NCI-H2081 (cell line): ENCODE measurements around the gene ZNF775.

Experiments used
- DNase-seq, 2 experiments: peaks; one replicate each; lab custom pipeline; 2025; lab: John Stamatoyannopoulos, UW

ZNF775 gene

DNA sequence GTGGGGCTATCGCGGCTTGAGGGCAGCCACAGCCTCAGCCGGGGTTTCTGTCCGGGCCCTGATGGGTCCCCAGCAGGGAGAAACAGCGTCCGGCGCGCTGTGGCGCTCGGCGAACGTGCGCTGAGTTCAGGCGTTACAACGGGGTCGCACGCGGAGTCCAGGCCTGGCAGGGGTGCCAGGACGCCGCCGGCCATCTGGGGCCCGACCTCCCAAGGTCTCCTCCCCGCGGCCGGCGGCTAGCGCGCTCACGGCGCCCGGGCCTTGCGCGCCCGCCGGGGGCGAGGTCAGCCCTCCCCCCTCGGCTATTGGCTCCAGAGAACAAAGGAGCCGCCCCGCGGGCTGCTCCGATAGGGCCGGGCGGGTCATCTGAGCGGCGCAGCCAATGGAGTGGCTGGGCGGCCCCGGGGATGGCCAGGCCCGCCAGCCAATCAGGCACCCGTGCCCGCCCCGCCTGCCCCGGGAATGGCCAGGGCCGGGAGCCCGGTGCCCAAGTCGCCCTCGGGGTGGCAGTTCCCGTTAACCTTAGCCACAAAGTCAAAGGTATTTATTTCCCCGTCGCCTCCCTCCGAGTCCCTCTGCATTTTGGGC lies at the start of gene ZNF775:
Gene ZNF775 (plus strand): TSS at position 478 of the 588 bp plus-strand sequence. CDS start 9,141 bp downstream, outside the sequence.
- DNase-seq = peak; percentile 94 to 98

DNA sequence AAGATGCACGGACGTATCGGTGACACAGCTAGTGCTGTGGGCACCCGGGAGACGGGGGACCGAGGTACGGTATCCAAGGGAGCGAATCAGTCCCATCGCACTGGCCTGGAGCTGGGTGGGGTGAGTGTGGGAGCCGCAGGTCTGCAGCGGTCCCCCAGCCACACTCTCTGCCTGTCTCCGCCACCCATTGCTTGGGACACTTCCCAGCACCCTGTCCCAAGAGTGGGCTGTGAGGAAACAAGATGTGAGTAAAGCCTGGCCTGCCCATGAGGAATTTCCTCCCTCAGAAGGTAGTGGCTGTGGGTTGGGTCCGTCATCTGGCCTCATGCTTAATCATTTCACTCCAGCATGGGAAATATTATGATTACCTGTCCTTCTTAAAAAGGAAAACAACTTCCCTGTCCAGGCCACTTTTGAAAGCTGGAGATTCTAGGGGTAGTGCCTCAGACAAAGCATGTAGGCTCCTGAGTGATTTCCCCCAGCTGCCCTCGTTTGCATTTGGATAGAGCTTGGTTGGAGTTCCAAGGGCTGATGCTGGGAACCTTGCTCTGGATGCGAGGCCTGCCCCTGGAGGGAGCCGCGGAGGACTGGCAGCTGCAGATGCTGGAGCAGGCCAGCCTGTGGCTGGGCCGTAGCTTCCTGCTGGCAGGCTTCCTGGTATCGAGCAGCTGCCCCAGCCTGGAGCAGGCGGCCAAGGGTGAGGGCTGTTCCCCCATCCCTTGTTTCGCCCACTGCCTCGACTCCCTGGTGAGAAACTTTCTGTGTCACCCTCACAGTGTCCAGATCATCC lies 49.6 kb upstream of the ZNF775 start:
- DNase-seq = no peak

DNA sequence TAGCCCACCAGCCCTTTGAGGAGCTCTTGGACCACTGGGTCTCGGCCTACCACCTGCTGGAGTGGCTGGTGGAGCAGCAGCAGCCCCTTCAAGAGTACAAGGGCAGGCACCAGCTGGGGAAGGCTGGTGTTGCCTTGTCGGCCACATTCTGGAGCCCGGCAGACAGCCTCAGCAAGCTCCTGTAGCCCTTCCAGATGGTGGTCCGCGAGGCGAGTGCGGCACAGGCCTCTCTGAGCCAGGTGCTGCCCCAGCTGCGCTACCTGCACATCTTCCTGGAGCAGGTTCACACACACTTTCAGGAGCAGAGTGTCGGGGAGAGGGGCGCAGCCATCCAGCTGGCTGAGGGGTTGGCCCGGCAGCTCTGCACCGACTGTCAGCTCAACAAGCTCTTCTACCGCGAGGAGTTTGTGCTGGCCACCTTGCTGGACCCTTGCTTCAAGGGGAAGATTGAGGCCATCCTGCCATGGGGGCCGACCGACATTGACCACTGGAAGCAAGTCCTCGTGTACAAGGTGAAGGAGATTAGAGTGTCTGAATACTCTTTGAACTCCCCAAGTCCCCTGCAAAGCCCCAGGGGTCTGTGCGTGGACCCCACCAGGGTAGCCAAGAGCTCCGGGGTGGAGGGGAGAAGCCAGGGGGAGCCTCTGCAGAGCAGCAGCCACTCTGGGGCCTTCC lies 48.8 kb upstream of the ZNF775 start:
- DNase-seq = no peak

DNA sequence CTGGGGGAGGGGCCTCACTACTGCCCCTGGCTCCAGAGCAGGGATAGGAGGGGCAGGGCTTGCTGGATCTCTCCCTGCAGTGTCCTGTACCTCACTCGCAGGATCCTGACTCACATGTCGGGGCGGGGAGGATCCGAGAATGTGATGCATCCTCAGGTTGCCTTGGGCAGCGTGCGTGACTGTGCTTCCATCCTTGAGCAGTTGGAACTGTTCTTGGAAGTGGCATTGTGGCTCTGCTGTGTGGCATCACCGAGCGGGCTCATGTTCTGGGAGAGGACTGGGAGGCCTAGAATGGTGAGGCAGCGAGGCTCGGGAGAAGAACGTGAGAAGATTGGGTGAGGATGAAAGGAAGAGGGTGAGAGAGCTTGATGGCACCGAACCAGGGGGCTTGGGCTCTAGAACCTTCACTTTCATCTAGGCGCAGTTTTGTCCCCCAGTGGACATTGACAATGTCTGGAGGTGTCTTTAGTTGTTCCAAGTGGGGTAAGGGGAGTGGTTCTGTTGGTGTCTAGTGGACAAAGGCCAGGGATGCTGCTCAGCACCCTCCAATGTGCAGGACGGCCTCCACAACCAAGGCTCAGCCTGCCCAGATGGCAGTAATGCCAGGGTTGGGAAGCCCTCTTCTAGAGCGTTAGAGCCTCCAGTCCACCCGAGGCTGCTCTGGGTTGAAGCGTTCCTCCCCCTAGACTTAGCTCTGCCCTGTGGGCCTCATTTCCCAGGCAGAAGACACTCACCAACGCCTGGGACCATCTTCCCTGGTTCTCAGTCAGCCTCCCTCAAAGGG lies 46.1 kb upstream of the ZNF775 start:
- no peak for DNase-seq

DNA sequence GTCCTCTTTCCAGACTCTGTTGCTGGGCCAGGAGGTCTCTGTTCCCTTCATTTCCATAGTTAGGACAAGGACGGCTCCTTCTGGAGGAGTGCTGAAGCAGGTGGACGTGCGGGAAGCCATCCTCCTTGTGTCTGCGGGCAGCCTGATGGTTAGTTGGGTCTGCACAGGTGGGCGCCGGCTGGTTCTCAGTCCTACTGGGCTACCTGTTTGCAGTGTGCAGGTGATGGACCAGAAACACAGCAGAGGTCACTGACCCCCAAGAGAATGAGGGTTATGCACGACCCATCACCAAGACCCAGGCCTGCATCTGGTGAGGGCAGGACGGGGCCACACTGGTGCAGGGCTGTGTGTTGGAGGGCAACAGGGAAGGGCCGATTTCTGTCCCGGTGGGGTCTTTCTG lies 45.5 kb upstream of the ZNF775 start:
- DNase-seq = no peak

DNA sequence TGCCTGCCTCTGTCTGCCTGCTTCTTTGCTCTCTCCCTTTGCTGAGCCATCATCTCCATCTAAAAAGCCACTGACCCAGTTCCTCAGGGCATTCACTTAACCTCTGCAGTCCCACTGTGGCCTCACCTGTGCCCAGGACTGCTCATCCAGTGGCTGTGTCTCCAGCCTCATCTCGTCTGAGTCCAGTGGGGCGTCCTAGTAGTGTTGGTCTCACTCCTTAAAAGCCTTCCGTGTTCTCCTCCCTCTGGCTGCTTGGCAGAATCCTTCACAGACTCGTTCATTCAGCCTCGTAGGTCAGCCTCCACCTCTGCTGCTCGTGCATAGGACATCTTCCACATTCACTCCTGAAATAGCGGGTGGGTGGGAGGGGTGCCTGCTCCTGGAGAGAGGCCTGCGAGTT lies 45.0 kb upstream of the ZNF775 start:
- DNase-seq = no peak

DNA sequence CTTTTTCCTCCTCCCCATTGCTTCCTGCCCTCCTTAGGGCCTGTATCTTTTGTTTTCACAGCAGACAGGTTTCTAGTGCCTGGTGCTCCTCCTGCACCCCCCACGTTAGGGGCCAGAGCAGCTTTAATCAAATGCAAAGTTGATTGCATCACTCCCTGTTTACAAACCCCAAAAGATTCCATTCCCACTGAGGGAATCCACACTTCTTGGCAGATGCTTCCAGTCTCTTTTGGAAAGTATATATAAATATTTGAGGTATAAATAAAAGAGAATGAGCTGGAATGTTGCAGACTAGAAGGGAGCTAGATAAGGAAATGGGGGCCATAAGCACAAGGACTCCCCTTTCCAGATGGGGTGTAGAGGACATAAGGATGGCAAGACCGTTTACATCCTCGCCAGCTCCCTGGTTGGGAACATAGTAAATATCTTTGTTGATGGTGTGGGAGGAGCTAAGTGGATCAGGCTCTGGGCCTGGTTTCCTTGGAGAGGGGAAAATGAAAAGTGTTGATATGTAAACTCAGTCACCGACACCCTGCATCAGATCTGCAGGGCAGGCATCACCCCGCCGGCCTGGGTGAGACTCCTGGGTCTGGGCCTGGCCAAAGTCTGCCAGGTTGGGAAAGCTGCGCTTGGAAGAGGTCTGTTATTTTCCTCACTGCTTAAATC lies 43.9 kb upstream of the ZNF775 start:
- no peak for DNase-seq

DNA sequence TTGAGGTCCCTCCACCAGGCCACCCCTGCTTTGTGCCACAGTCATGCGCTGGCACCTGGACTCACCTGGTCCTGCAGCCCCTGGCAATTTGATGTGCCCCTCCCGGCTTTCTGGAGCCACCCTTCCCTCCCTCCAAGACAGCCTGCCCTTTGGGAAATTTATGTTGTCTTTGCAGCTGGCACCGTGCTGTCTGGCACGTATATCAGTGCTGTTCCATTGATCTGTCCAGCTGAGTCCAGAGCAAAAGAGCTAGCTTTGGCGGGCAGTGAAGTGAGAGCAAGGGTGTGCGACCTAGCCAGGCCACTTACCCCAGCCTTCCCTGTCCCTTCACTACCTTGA lies 43.4 kb upstream of the ZNF775 start:
- no peak for DNase-seq

DNA sequence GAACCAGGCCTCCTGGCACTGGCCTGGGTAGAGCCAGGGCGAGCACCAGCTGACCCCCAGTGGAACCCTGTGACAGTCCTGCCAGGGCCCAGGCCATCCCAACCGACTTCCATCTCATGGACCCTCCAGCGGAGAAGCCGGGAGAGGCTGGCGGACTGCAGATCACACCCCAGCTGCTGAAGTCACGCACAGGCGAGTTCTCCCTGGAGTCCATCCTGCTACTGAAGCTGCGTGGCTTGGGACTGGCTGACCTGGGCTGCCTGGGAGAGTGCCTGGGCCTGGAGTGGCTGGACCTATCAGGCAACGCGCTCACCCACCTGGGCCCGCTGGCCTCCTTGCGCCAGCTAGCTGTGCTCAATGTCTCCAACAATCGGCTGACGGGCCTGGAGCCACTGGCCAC lies 42.4 kb upstream of the ZNF775 start:
- DNase-seq = no peak

DNA sequence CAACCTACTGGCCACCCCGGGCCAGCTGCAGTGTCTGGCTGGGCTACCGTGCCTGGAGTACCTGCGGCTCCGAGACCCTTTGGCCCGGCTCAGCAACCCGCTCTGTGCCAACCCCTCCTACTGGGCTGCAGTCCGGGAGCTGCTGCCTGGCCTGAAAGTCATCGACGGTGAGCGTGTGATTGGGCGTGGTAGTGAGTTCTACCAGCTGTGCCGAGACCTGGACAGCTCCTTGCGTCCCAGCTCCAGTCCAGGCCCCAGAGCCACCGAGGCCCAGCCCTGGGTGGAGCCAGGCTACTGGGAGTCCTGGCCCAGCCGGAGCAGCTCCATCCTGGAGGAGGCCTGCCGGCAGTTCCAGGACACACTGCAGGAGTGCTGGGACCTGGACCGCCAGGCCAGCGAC lies 42.0 kb upstream of the ZNF775 start:
- no peak for DNase-seq

DNA sequence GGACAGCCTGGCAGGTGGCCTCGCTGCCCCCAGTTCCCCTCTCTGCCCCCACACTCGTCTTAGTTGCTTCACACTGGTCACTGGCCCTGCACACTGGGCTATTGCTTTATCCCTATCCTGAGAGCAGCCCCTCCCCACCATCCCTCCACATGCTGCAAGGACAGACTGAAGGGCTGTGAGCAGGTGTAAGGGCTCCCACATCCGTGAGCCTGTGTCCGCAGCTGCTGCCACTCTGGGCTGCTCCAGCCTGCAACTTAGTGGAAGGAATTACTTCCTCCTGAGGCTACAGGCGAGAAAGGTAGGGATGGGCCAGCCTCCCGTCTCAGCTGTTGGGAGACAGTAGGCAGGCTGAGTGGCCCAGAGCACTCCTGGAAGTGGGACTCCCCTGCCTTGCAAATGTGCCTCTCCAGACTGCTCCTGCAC lies 41.5 kb upstream of the ZNF775 start:
- no peak for DNase-seq

DNA sequence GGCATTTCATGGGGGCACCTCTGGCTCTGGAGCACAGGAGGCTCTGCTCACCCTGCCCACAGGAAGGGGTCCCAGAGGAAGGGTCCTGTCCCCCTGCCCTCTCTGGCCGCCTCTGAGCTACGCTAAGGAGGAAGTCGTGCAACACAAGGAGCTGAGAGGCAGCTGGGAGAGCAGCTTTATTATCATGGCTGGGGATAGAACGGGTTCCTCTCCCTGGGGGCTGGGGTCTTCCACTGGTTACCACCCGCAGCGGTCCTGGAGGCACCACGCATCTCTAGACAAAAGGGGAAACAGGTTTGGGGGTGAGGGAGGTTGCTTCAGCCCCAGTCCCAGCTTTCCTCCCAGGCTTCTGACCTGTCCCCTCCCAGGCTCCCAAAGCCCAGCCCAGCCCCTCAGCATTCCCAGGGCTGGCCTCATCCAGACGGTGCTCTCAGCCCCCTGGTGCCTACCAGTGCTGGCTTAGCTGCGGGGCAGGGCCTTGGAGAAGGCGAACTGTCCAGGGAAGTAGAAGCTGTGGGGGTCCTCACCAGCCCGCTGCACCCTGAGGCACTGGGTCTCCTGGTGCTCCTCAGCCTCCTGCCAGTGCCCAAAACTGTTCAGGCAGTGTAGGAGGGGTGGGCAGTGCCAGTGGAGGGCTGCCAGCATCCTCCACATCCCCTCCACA lies 40.8 kb upstream of the ZNF775 start:
- peak in 1 of 2 experiments; percentile 15 for DNase-seq

DNA sequence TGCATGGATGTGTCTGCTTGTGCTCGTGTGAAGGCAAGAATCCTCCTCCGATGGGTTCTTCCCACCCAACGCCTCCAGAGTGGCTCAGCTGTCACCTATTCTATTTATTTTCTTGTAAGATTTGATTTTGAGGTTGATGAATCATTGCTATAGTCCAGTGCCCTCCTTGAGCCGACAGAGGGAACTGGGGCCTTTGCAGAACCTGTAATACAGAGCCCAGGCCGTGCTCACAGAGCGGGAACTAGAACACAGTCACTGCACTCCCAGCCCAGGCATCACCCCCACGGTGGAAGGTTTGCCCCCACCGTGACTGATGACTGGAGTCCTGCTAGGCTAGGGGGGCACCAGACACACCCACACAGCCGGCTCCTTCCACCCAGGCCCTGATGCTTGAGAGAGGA lies 39.7 kb upstream of the ZNF775 start:
- DNase-seq = no peak

DNA sequence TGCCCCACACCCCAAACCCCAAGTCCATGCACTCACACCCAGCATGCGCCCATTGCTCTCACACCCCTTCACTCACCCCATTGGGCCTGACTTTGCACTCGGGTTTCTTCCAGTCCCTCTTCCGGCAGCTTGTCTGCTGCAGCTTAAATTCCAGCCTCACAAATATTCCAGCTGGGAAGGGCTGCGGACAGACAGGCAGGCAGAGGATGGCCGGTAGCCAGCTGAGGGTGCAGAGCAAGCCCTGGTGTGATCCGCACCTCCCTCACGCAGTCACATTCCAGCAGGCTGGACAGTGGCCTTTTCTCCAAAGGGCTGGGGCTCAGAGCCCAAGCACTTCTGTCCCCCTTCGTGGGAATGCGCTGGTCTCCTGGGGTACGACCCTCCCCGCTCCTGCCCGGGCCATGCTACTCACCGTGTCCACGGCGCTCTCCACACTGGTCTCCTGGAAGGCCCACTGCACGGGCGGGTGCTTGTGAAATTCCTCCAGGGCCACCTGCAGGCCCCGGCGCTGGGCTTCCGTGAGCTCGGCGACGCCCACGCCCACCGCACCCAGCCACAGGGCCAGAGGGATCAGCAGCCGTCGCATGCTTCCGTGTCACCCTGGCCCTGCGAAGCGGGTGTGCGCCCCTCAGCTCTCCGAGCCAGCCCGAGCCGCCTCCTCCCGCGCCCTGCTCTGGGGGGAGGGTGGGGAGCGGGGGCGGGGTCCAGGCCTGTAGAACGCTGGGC lies 38.9 kb upstream of the ZNF775 start:
- DNase-seq = no peak

DNA sequence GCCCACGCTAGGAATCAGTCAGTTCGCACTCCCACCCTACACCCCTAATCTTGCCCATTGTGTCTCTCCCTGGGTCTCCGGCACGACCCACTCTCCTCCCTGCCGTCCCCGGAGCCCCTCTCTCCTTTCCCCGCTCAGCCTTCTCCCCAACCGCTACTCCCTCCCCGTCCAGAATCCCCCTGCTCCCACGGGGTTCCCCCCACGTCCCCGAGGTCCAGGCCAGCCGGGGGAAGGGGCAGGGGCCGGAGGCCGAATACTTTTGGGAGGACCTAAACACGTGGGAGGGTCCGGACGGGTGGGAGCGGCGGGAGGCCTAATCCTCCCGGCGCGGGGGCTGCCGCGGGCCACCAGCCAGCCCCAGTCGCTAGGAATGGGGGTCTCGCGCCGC lies 38.3 kb upstream of the ZNF775 start:
- no peak for DNase-seq

DNA sequence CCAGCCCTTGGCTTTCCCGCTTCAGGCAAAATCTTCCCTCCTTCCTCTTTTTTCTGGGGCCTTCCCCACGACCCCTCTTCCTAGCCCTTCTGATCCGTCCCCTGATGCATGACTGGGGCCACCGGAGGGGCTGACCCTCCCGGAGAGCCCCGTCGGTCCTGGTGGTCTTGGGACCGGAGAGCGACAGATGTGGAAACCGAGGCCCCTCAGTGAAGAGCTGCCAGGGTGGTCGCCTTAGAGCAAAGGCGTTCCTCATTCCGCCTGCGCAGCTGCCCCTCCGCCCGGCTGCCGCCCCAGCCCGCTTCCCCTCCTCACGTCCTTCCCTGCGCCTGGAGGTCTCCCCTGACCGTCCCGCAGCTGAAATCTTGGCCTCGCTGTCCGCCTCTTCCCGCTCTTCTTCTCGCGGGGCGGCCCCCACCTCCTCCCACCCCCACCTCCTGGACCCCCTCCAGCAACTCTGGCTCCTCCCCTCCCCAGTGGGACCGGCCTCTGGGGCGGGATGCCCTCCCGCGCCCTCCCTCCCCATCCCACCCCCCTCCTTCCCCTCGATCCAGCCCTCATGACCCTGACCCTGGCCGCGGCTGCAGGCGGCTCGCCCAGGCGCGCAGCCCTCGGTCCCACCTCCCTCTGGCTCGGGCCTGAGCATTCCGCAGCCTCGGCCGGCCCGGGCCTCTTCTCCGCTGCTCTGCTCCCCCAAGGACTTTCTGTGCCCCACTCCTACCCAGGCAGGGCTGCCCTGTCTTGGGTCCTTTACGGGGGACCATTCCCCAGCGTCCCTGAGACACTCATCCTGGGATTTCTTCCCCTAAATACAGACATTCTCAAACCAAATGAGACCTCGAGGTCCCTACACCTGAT lies 37.6 kb upstream of the ZNF775 start, which contains the start of gene RARRES2:
Gene RARRES2 (minus strand): TSS at position 367 of the 858 bp plus-strand sequence. CDS start 1,020 bp downstream, outside the sequence.
- DNase-seq = no peak

DNA sequence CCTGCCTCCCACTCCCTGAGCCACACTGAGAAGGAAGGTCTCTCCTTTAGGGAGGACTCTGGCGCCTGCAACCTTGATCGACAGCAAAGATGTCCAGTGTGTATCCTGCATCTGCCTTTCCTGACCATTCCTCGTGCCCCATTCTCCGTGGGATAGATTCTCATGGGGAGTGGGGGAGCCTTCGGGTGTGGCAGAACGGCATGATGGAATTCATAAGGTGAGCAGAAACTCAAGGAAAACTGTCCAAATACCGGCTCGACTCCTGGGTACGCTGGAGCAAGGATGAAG lies 37.1 kb upstream of the ZNF775 start:
- DNase-seq = no peak

DNA sequence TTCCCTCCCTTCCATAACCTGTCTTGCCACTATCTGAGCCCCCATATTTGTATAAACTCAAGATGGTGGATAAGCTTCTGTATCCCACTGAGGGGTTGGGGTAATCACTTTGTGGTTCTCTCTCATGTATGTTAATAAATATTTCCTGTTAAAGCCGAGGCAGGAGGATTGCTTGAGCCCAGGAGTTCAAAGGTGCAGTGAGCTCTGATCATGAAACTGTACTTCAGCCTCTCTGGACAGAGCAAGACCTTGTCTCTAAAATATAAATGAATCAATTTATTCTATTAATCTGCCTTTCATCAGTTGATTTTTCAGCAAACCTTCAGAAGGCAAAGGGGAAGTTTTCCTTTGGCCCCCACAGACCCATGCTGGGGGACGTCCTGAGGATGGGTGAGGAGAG lies 35.9 kb upstream of the ZNF775 start:
- no peak for DNase-seq

DNA sequence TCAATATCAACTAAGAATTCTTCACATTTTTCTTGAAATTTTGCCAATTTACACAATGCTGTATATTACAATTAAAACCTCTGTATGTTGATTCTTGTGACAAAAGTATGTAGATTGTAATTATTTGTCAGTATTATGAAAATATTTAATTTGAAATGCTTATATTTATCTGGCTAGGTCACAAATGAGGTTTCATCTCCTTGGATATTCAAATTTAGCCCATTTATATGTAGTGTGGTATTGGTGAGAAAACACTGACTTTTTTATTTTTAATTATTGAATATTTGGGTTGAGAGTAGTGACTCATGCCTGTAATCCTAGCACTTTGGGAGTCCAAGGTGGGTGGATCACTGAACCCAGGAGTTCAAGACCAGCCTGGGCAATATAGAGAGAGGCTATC lies 34.8 kb upstream of the ZNF775 start:
- DNase-seq = no peak

DNA sequence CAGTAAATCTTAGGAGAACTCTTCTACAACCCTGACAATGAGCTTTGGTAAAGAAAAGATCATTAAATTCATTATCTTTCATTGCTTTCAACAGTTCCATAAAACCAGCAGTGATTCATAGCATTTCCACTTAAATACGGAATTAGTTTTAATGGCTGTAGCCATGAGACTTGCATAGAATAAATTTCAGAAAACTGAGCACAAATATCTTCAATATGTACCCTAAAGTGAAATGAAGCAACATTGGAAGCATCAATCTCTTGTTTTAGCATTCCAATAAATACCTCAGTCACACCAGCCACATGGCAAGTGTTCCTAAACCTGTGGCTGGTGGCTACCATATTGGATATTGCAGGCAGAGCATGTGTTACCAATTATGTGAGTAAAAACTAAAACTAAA lies 34.1 kb upstream of the ZNF775 start:
- DNase-seq = no peak
